ENCODE results near the gene PRSS12. TPM values are rescaled to one million over a fixed set of nuclear protein-coding genes. Genes with fewer than 3 reads are reported as not detected.

Gene PRSS12
- total RNA-seq, 1 experiment from 2014 or later, result 13.8 TPM

GRCh38 chr4:118322831-118323502 lies 29.8 kb downstream of the PRSS12 start:
- H3K9ac ChIP-seq (ENCODE audit: low read length), result no peak overlapping the region
- ChIA-PET POLR2A (no interaction called here), CTCF (no interaction called here), RAD21 (ENCODE audit: low non-redundant PET in 1 of 2, low total read pairs in 2 of 2, uncharacterized antibody in 2 of 2, unreplicated experiment in 2 of 2) (no interaction called here)
- H3K4me3 ChIP-seq (replicated peaks in 1 of 2; ENCODE audit: low read depth in 1 of 2, low read length in 2 of 2), result no peak overlapping the region
- ATAC-seq, result no peak
- H3K36me3 ChIP-seq (ENCODE audit: control insufficient read depth in 1 of 2, insufficient read depth in 2 of 2, low read length in 2 of 2), result no peaks in the 10 kb centered on the region
- intact Hi-C loops (cut with micrococcal nuclease), result no loop called here
- no peaks in the 10 kb centered on the region for H3K9me2 ChIP-seq (ENCODE audit: insufficient read depth)
- no peaks in the 10 kb centered on the region for H3K4me1 ChIP-seq (ENCODE audit: control insufficient read depth in 1 of 2, insufficient read depth in 2 of 2, low read length in 2 of 2)
- H3K27me3 ChIP-seq (ENCODE audit: insufficient read depth, low read length), result no peaks in the 10 kb centered on the region
- no peak overlapping the region for H3K4me2 ChIP-seq (ENCODE audit: low read length)
- no peak for DNase-seq (ENCODE audit: low read depth, low spot score)
- no peaks in the 10 kb centered on the region for H3K79me2 ChIP-seq (ENCODE audit: insufficient read depth, low read length)
- H3K9me3 ChIP-seq (ENCODE audit: control insufficient read depth in 1 of 2, insufficient read depth in 1 of 2, low read depth in 1 of 2, low read length in 2 of 2), result no peaks in the 10 kb centered on the region
- no peaks in the 10 kb centered on the region for H4K20me1 ChIP-seq (ENCODE audit: insufficient read depth)
- TF ChIP-seq EZH2 (IDR thresholded peaks at IDR 0.05) (no peak), REST (IDR thresholded peaks at IDR 0.05; ENCODE audit: low read depth) (no peak)
- no TSS peak for BruUV-seq (replicated peaks)
- H3K27ac ChIP-seq (ENCODE audit: low read depth, low read length), result no peak overlapping the region
- H2AFZ ChIP-seq (ENCODE audit: low read depth, low read length, poor library complexity, severe bottlenecking), result no peak overlapping the region

- intact Hi-C loops (cut with micrococcal nuclease), result no loop called here
- no peak for DNase-seq (ENCODE audit: low read depth, low spot score)
- no peaks in the 10 kb centered on the region for H4K20me1 ChIP-seq (ENCODE audit: insufficient read depth)
These were observed 33.9 kb downstream of the PRSS12 start for GRCh38 chr4:118318931-118319330.

More at GRCh38 chr4:118318931-118319330, 33.9 kb downstream of the PRSS12 start:
- Histone ChIP-seq H3K9me2 (ENCODE audit: insufficient read depth) (no peaks in the 10 kb centered on the region), H3K9ac (ENCODE audit: low read length) (no peak overlapping the region), H3K4me3 (replicated peaks in 1 of 2; ENCODE audit: low read depth in 1 of 2, low read length in 2 of 2) (no peak overlapping the region), H3K9me3 (ENCODE audit: control insufficient read depth in 1 of 2, insufficient read depth in 1 of 2, low read depth in 1 of 2, low read length in 2 of 2) (no peaks in the 10 kb centered on the region), H3K27me3 (ENCODE audit: insufficient read depth, low read length) (no peaks in the 10 kb centered on the region), H3K4me2 (ENCODE audit: low read length) (no peak overlapping the region), H3K4me1 (ENCODE audit: control insufficient read depth in 1 of 2, insufficient read depth in 2 of 2, low read length in 2 of 2) (no peaks in the 10 kb centered on the region), H3K79me2 (ENCODE audit: insufficient read depth, low read length) (no peaks in the 10 kb centered on the region), H3K27ac (ENCODE audit: low read depth, low read length) (no peak overlapping the region), H2AFZ (ENCODE audit: low read depth, low read length, poor library complexity, severe bottlenecking) (no peak overlapping the region), H3K36me3 (ENCODE audit: control insufficient read depth in 1 of 2, insufficient read depth in 2 of 2, low read length in 2 of 2) (no peaks in the 10 kb centered on the region)
- no peak for TF ChIP-seq CEBPB (IDR thresholded peaks at IDR 0.05; ENCODE audit: low read depth)
- TF ChIP-seq SP1 (IDR thresholded peaks at IDR 0.05; ENCODE audit: low read depth), result no peak
- TF ChIP-seq, protein P1, sequence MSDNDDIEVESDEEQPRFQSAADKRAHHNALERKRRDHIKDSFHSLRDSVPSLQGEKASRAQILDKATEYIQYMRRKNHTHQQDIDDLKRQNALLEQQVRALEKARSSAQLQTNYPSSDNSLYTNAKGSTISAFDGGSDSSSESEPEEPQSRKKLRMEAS (IDR thresholded peaks at IDR 0.05), result no peak
- TF ChIP-seq SRF (IDR thresholded peaks at IDR 0.05; ENCODE audit: low read depth), result no peak
- TF ChIP-seq RAD21 (IDR thresholded peaks at IDR 0.05; ENCODE audit: low read depth), result no peak
- no peak for TF ChIP-seq EGR1 (IDR thresholded peaks at IDR 0.05; ENCODE audit: low read depth)
- no peak for TF ChIP-seq ATF3 (IDR thresholded peaks at IDR 0.05)
- TF ChIP-seq ELF1 (IDR thresholded peaks at IDR 0.05; ENCODE audit: borderline replicate concordance, low read depth), result no peak
- no peak for TF ChIP-seq JUND (IDR thresholded peaks at IDR 0.05)
- no peak for TF ChIP-seq ZBTB33 (IDR thresholded peaks at IDR 0.05; ENCODE audit: extremely low read depth, insufficient replicate concordance, low read length)
- TF ChIP-seq YY1 (IDR thresholded peaks at IDR 0.05; ENCODE audit: extremely low read depth, insufficient replicate concordance, low read depth, low read length), result no peak
- no peak for TF ChIP-seq TCF7L2 (IDR thresholded peaks at IDR 0.05; ENCODE audit: borderline replicate concordance, extremely low read depth, insufficient read depth, insufficient read length)
- no peak for ATAC-seq
- no TSS peak for BruUV-seq (replicated peaks)
- RAD21 ChIA-PET (ENCODE audit: low non-redundant PET in 1 of 2, low total read pairs in 2 of 2, uncharacterized antibody in 2 of 2, unreplicated experiment in 2 of 2), result no interaction called here
- CTCF ChIA-PET, result interaction anchor here (0.7 kb wide), 1 partner anchor 178 kb away, joined by 3 read pairs; no protein-coding TSS in a partner anchor
- POLR2A ChIA-PET, result no interaction called here
